A673 (cell line): Measurements from ENCODE around the gene NMT1. TPM values are rescaled to one million over a fixed set of nuclear protein-coding genes. Genes with fewer than 3 reads are reported as not detected.

Experiments used
- BruUV-seq: library from RNA; stranded (reverse); fragments of 400-500 nt; replicated peaks from 2 replicates; lab custom pipeline; 2021; lab: Mats Ljungman, UMichigan
- CTCF ChIA-PET: fragments of 300-600 bp; sonication (Branson Sonifier 250); formaldehyde crosslinking; loops from one replicate; lab custom pipeline; 2022; ENCODE audit warnings: antibody characterized with exemption; lab: Charles Lee
- POLR2A ChIA-PET: fragments of 300-600 bp; sonication (Branson Sonifier 250); formaldehyde crosslinking; loops from one replicate; lab custom pipeline; 2022; ENCODE audit warnings: antibody characterized with exemption; ENCODE audit not compliant: low non-redundant PET; lab: Charles Lee
- DNase-seq: peaks from one replicate; pipeline ENCODE4 v3.0.0-alpha.2; 2015; ENCODE audit warnings: low spot score
- H3K27ac ChIP-seq: fragments of 200-600 bp; sonication (generic); 2 replicates; pipeline ENCODE4 v1.5.1; 2016; ENCODE audit warnings: mixed run types, low read depth, mild to moderate bottlenecking, mixed read lengths, antibody characterized with exemption, low read length; ENCODE audit not compliant: poor library complexity, severe bottlenecking
- H3K27me3 ChIP-seq: fragments of 200-600 bp; sonication (generic); replicated peaks from 2 replicates; pipeline ENCODE4 v1.6.1; 2017; ENCODE audit warnings: mixed run types, low read depth, mild to moderate bottlenecking, mixed read lengths, antibody characterized with exemption, low read length; ENCODE audit not compliant: insufficient read depth, poor library complexity
- H3K36me3 ChIP-seq: fragments of 200-600 bp; sonication (generic); 2 replicates; pipeline ENCODE4 v1.6.1; 2016; ENCODE audit warnings: mixed run types, mild to moderate bottlenecking, mixed read lengths, antibody characterized with exemption, low read length; ENCODE audit not compliant: insufficient read depth, poor library complexity, severe bottlenecking
- H3K4me1 ChIP-seq: fragments of 200-600 bp; sonication (generic); 2 replicates; pipeline ENCODE4 v1.6.1; 2017; ENCODE audit warnings: mixed run types, mild to moderate bottlenecking, mixed read lengths, antibody characterized with exemption, low read length; ENCODE audit not compliant: insufficient read depth, poor library complexity, severe bottlenecking
- H3K4me3 ChIP-seq: fragments of 200-600 bp; sonication (generic); 2 replicates; pipeline ENCODE4 v1.5.1; 2016; ENCODE audit warnings: low read depth, mixed run types, mild to moderate bottlenecking, mixed read lengths, low read length; ENCODE audit not compliant: poor library complexity, severe bottlenecking
- H3K9me3 ChIP-seq: fragments of 200-600 bp; sonication (generic); 2 replicates; pipeline ENCODE4 v1.6.1; 2016; ENCODE audit warnings: mixed run types, low read depth, mild to moderate bottlenecking, mixed read lengths, antibody characterized with exemption, low read length; ENCODE audit not compliant: poor library complexity, severe bottlenecking
- CTCF ChIP-seq: fragments of 300-800, 200-600 bp; sonication (generic); conservative IDR thresholded peaks from 2 replicates; pipeline ENCODE4 v1.5.1; 2017; ENCODE audit warnings: low read depth, mild to moderate bottlenecking, antibody characterized with exemption, low read length, moderate library complexity, mixed read lengths
- EZH2 ChIP-seq: fragments of 200-600 bp; sonication (generic); IDR thresholded peaks from 2 replicates; pipeline ENCODE4 v1.6.1; 2017; ENCODE audit warnings: borderline replicate concordance, low read depth, mild to moderate bottlenecking, mixed read lengths, antibody characterized with exemption, low read length; ENCODE audit not compliant: poor library complexity, severe bottlenecking
- intact Hi-C: fragments of 100-400 bp; cut with micrococcal nuclease; formaldehyde crosslinking; loops from one replicate; pipeline ENCODE4 v1.10.0; 2022; ENCODE audit not compliant: unreplicated experiment
- total RNA-seq: library from RNA; stranded (reverse); gene quantifications from 2 replicates; pipeline ENCODE4 v1.2.3, GENCODE V29; 2021

NMT1 gene
- total RNA-seq, 1 experiment from 2014 or later: 108 TPM

DNA sequence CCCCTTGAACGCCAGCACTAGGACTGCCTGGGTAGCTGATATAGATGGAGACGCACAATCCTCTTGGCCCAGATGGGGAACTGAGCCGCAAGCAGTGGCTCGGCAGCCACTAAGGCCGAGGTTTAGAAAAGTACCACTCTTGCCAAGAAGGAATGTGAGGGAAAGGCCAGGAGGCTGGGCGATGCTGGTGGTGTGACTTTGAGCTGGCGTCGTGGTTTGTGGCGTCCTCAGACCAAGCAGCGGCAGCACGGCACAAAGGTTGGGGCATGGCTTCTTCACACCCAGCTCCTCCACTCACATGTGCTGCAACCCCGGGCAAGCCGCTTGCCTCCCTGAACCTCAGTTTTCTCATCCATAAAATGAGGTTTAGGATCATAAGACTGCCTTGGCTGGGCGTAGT lies 25.3 kb upstream of the NMT1 start:
- Histone ChIP-seq H3K36me3 (peaks cover 5% of the 10 kb centered on the region), H3K27ac (no peak overlapping the region), H3K4me1 (no peaks in the 10 kb centered on the region), H3K4me3 (no peak overlapping the region), H3K27me3 (no peaks in the 10 kb centered on the region), H3K9me3 (no peaks in the 10 kb centered on the region)
- no peak for DNase-seq
- CTCF ChIA-PET: no interaction called here
- no TSS peak for BruUV-seq
- POLR2A ChIA-PET: no interaction called here
- TF ChIP-seq EZH2: no peak
- TF ChIP-seq CTCF: no peak
- intact Hi-C loops: no loop called here

- no peaks in the 10 kb centered on the region for H3K4me1 ChIP-seq
- no peaks in the 10 kb centered on the region for H3K9me3 ChIP-seq
- no peak for TF ChIP-seq CTCF
- TF ChIP-seq EZH2: no peak
- H3K27me3 ChIP-seq: no peaks in the 10 kb centered on the region
- no peak overlapping the region for H3K27ac ChIP-seq
- ChIA-PET POLR2A (no interaction called here), CTCF (interaction anchor here (0.7 kb wide), 1 partner anchor 49 kb away, joined by 7 read pairs; no protein-coding TSS in a partner anchor)
- H3K4me3 ChIP-seq: no peak overlapping the region
- DNase-seq: no peak
- intact Hi-C loops: no loop called here
- peaks cover 5% of the 10 kb centered on the region for H3K36me3 ChIP-seq
- no TSS peak for BruUV-seq
Observed at GRCh38 chr17:45036691-45037090, 24.4 kb upstream of the NMT1 start.

DNA sequence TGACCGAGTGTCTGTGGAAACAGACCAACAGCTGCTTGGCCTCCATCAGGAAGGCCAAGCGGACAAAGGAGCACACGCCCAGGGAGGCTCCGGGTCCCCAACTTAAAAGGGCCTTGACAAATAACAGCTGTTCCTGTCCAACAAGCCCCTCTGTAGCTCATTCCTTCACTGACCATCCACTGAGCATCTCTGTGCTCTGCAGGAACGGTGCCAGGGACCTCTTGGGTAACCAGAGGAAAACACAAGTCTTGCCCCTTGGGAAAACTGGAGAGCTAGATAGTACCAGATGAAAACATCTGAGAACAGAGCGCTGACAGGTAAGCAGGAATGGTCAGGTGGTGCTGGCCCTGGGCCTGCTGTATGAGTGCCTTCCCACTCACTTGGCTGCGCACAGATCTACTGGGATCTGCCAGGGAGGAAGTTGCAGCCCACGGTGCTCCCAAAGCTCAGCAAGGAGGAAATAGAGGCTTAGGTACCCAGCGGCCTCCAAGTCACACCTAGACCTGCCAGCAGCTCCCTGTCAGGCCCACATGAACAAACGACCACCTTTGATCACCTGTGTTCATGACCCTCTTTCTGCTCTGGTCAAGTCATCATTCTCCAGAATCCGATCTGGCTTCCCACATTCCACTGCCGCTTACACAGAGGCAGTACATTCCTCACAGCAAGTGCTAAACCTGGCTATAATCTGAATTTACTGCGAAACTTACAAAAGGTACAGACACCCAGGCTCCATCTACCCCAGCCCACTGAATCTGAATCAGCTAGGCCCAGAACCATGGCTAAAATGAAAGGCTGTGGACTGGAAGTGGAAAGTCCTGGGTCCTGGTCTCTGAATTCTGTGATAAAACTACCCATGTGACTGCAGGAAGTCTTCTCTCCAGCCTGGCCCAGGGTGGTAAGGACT lies 22.1 kb upstream of the NMT1 start:
- no peak for TF ChIP-seq CTCF
- TF ChIP-seq EZH2: no peak
- Histone ChIP-seq H3K4me3 (no peak overlapping the region), H3K9me3 (no peaks in the 10 kb centered on the region), H3K27me3 (no peaks in the 10 kb centered on the region), H3K36me3 (peaks cover 3% of the 10 kb centered on the region), H3K4me1 (no peaks in the 10 kb centered on the region), H3K27ac (peak overlapping the region; percentile 23)
- DNase-seq: no peak
- intact Hi-C loops: no loop called here
- no TSS peak for BruUV-seq
- ChIA-PET POLR2A (interaction anchor here (0.5 kb wide), 1 partner anchor 237 kb away, joined by 7 read pairs; no protein-coding TSS in a partner anchor), CTCF (no interaction called here)
